GM12874 (cell line): Measurements from ENCODE around the gene MAMDC2.

Experiments used
- CTCF ChIP-seq: IDR thresholded peaks from 2 replicates; pipeline ENCODE4 v1.5.1; 2011; ENCODE audit warnings: low read depth, mild to moderate bottlenecking, control low read depth, low read length, moderate library complexity; ENCODE audit not compliant: insufficient read depth

The MAMDC2 gene

GRCh38 chr9:70119786-70120185, 76.1 kb downstream of the MAMDC2 start:
- no peak for TF ChIP-seq CTCF

- TF ChIP-seq CTCF = no peak
Measured at GRCh38 chr9:70120834-70121510, 77.3 kb downstream of the MAMDC2 start.

GRCh38 chr9:70121818-70122436, 78.3 kb downstream of the MAMDC2 start:
- no peak for TF ChIP-seq CTCF

GRCh38 chr9:70123695-70124094, 80.0 kb downstream of the MAMDC2 start:
- TF ChIP-seq CTCF = no peak

GRCh38 chr9:70125621-70126263, 82.1 kb downstream of the MAMDC2 start:
- no peak for TF ChIP-seq CTCF

GRCh38 chr9:70127036-70127435, 83.4 kb downstream of the MAMDC2 start:
- no peak for TF ChIP-seq CTCF

GRCh38 chr9:70127540-70128416, 84.1 kb downstream of the MAMDC2 start:
- TF ChIP-seq CTCF = no peak
